SW 1271 (cell line): Measurements from ENCODE around the gene SMIM41.

Experiments used
- DNase-seq, 2 experiments: peaks; one replicate each; lab custom pipeline; 2025; lab: John Stamatoyannopoulos, UW

The SMIM41 gene

GRCh38 chr12:52147367-52147963, 68.0 kb downstream of the SMIM41 start:
- peak; percentile 94 to 96 for DNase-seq

- DNase-seq: no peak
These were observed 68.5 kb downstream of the SMIM41 start for GRCh38 chr12:52147964-52148463.

GRCh38 chr12:52148464-52149181, 69.1 kb downstream of the SMIM41 start:
- DNase-seq: peak in 1 of 2 experiments; percentile 22

GRCh38 chr12:52149182-52149641, 69.7 kb downstream of the SMIM41 start:
- no peak for DNase-seq

- no peak for DNase-seq
These were observed 70.2 kb downstream of the SMIM41 start for GRCh38 chr12:52149651-52150241.

GRCh38 chr12:52151153-52151836, 71.8 kb downstream of the SMIM41 start:
- no peak for DNase-seq

- no peak for DNase-seq
These were observed 72.6 kb downstream of the SMIM41 start for GRCh38 chr12:52151837-52152783.

- no peak for DNase-seq
These were observed 73.4 kb downstream of the SMIM41 start for GRCh38 chr12:52152905-52153317.

GRCh38 chr12:52155048-52155868, 75.8 kb downstream of the SMIM41 start:
- peak in 1 of 2 experiments; percentile 52 for DNase-seq

- DNase-seq: peak in 1 of 2 experiments; percentile 32
These were observed 76.8 kb downstream of the SMIM41 start for GRCh38 chr12:52156311-52156710.

GRCh38 chr12:52156757-52157565, 77.5 kb downstream of the SMIM41 start:
- peak in 1 of 2 experiments; percentile 58 for DNase-seq

GRCh38 chr12:52157566-52158150, 78.2 kb downstream of the SMIM41 start:
- no peak for DNase-seq
